Measurements from ENCODE around the gene GJC2. TPM values are rescaled to one million over a fixed set of nuclear protein-coding genes. Genes with fewer than 3 reads are reported as not detected.
A peak's percentile ranks its signal among the peaks of the same experiment; 100 is the strongest.

Gene GJC2
- total RNA-seq, 6 donors from 2014 or later, result 1.4 to 8.7 (median 2.0) TPM

DNA sequence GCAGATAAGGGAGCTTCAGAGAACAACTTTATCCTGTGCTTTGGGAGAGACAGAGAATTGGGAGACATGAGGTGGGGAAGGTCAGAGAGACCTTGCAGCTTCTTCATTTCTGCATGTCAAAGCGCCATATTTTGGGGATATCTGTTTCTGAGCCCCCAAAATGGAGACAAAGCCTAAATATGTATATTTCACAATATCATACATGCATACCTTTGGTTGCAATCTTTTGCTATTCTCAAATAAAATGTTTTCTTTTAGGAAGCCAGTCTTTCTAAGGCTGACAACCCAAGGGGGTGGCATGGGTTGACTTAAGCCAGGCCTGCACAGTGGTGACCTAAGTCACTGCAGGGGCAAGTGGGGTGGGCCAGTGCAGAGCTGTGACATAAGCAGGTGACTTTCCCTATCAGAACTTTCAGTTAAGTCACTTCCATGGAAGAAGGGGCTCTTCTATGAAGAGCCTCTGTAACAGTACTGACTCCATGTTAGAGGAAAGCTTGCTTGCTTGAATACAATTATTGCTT lies 26.7 kb upstream of the GJC2 start:
- Histone ChIP-seq H3K4me3 (no peak overlapping the region), H3K4me1 (no peaks in the 10 kb centered on the region), H3K27me3 (no peaks in the 10 kb centered on the region), H3K27ac (no peak overlapping the region), H3K9me3 (no peaks in the 10 kb centered on the region), H3K36me3 (no peaks in the 10 kb centered on the region)
- 76 to 83% methylated on average over 1 of the region's 1 CpG for WGBS, 2 donors
- ATAC-seq (ENCODE audit: low FRiP score in 2 of 2) (no peak), DNase-seq (no peak)
- no peak for TF ChIP-seq POLR2AphosphoS5 (IDR thresholded peaks at IDR 0.05)
- TF ChIP-seq, protein P1, sequence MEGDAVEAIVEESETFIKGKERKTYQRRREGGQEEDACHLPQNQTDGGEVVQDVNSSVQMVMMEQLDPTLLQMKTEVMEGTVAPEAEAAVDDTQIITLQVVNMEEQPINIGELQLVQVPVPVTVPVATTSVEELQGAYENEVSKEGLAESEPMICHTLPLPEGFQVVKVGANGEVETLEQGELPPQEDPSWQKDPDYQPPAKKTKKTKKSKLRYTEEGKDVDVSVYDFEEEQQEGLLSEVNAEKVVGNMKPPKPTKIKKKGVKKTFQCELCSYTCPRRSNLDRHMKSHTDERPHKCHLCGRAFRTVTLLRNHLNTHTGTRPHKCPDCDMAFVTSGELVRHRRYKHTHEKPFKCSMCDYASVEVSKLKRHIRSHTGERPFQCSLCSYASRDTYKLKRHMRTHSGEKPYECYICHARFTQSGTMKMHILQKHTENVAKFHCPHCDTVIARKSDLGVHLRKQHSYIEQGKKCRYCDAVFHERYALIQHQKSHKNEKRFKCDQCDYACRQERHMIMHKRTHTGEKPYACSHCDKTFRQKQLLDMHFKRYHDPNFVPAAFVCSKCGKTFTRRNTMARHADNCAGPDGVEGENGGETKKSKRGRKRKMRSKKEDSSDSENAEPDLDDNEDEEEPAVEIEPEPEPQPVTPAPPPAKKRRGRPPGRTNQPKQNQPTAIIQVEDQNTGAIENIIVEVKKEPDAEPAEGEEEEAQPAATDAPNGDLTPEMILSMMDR (IDR thresholded peaks at IDR 0.05), result no peak

DNA sequence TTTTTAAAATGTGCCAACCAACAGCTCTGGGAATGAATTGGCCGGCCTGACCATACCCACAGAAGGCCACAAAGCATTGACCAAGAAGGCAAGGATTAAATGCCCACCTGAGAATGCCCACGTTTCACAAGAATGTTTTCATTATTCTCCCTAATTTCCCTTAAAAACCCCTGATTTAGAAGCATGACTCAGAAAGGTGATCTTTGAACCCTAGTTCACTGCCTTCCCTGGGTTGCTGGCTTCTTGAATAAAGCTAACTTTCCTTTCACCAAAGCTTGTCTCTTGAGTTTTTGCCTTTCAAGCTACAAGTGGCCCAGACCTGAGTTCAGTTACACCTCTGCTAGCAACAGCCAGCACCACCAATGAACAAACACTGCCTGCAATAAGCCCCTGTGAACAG lies 26.2 kb upstream of the GJC2 start:
- whole genome bisulfite sequencing, 2 donors, result 65 to 84% methylated on average over 2 of the region's 2 CpGs
- no peaks in the 10 kb centered on the region for H3K4me1 ChIP-seq
- H3K4me3 ChIP-seq, result no peak overlapping the region
- TF ChIP-seq, protein P1 (IDR thresholded peaks at IDR 0.05), result no peak
- TF ChIP-seq POLR2AphosphoS5 (IDR thresholded peaks at IDR 0.05), result no peak
- TF ChIP-seq POLR2A (IDR thresholded peaks at IDR 0.05), result no peak
- no peak for TF ChIP-seq EP300 (IDR thresholded peaks at IDR 0.05)
- no peak overlapping the region for H3K27ac ChIP-seq
- DNase-seq, result no peak
- H3K27me3 ChIP-seq, result no peaks in the 10 kb centered on the region
- no peak for ATAC-seq (ENCODE audit: low FRiP score in 2 of 2)
- no peaks in the 10 kb centered on the region for H3K36me3 ChIP-seq
- H3K9me3 ChIP-seq, result no peaks in the 10 kb centered on the region

DNA sequence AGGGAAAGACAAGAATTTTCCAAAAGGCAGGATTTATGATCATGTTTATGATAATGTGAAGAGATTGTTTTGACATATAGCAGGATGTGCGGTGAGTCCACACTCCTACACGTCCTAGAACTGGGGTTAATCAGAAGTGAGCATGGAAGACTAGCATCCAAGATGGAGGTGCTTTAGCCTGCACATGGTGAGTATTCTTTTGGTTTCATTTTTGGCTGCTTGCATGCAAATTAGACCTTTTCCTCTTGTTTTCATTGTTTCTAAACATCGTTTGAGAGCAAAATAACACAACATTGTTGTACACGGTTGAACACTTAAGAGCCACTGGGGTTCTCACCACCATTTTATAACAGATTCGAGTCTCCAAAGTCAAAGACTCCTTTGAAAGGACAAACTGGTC lies 24.5 kb upstream of the GJC2 start:
- Histone ChIP-seq H3K27ac (no peak overlapping the region), H3K4me1 (no peaks in the 10 kb centered on the region), H3K36me3 (no peaks in the 10 kb centered on the region), H3K27me3 (no peaks in the 10 kb centered on the region), H3K4me3 (no peak overlapping the region), H3K9me3 (no peaks in the 10 kb centered on the region)
- TF ChIP-seq, protein P1 (IDR thresholded peaks at IDR 0.05), result no peak
- TF ChIP-seq POLR2AphosphoS5 (IDR thresholded peaks at IDR 0.05) (no peak), EP300 (IDR thresholded peaks at IDR 0.05) (no peak), POLR2A (IDR thresholded peaks at IDR 0.05) (no peak)
- DNase-seq, result no peak
- ATAC-seq (ENCODE audit: low FRiP score in 2 of 2), result no peak
- WGBS, 2 donors, result 71 to 78% methylated on average over 5 of the region's 5 CpGs

DNA sequence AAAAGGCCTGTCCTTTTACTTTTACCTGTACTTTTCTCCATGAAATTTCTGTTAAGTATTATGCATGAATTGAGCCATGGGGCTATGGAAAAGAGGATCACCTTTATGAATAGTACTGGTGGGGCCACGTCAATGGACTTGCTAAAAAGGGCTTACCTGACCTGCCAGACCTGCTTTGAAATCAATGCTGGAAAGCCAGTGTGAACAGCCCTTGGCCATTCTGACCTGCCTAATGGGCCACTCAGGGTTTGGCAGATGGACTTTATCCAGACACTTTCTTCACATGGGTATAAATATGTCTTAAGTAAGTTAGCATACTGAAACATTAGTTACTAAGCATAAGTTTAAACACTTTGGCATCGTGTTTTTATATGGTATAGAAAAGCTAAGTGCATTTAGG lies 18.0 kb upstream of the GJC2 start:
- Histone ChIP-seq H3K4me3 (no peak overlapping the region), H3K4me1 (peaks cover 0 to 6% (median 5%) of the 10 kb centered on the region in 4 donors), H3K27ac (peak overlapping the region; percentile 19 to 53 (median 49)), H3K27me3 (no peaks in the 10 kb centered on the region), H3K36me3 (no peaks in the 10 kb centered on the region), H3K9me3 (no peaks in the 10 kb centered on the region)
- no peak for TF ChIP-seq EP300 (IDR thresholded peaks at IDR 0.05)
- TF ChIP-seq, protein P1 (IDR thresholded peaks at IDR 0.05), result no peak
- no peak for TF ChIP-seq POLR2AphosphoS5 (IDR thresholded peaks at IDR 0.05)
- no peak for TF ChIP-seq POLR2A (IDR thresholded peaks at IDR 0.05)
- DNase-seq (no peak), ATAC-seq (ENCODE audit: low FRiP score in 2 of 2) (no peak)
- 79 to 81% methylated on average over 2 of the region's 2 CpGs for WGBS, 2 donors

DNA sequence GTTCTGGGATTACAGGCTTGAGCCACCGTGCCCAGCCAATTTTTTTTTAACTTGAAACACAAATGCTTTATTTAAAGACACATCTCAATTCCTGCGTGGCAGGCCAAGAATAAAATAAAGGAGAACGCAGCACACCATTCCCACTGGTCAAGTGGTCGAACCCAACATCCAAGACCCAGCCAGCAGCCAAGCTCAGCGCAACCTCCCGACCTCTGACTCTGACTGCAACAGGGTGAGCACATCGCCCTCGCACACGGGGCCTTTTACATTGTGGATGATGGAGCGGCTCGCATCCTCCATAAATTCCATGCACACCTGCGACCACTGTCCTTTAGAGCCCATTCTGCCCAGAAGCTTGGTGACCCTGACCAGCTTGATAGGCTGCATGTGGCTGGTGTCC lies 15.1 kb upstream of the GJC2 start:
- Histone ChIP-seq H3K4me1 (peaks cover 0 to 13% (median 7%) of the 10 kb centered on the region in 4 donors), H3K27ac (no peak overlapping the region), H3K27me3 (no peaks in the 10 kb centered on the region), H3K36me3 (no peaks in the 10 kb centered on the region), H3K4me3 (no peak overlapping the region), H3K9me3 (no peaks in the 10 kb centered on the region)
- ATAC-seq (ENCODE audit: low FRiP score in 2 of 2) (no peak), DNase-seq (no peak)
- TF ChIP-seq, protein P1 (IDR thresholded peaks at IDR 0.05), result no peak
- TF ChIP-seq POLR2A (IDR thresholded peaks at IDR 0.05), result no peak
- TF ChIP-seq EP300 (IDR thresholded peaks at IDR 0.05), result no peak
- TF ChIP-seq POLR2AphosphoS5 (IDR thresholded peaks at IDR 0.05), result no peak
- 81 to 93% methylated on average over 11 to 12 of the region's 12 CpGs for WGBS, 2 donors

Data from upper lobe of left lung (tissue), 6 donors.